SK-N-SH (cell line): ENCODE results near the gene PARD3. TPM values are rescaled to one million over a fixed set of nuclear protein-coding genes. Genes with fewer than 3 reads are reported as not detected.

Source experiments
- CTCF ChIA-PET: fragments of 300-600, 350-600 bp; formaldehyde crosslinking; extraction: SDS; loops from one replicate; lab custom pipeline; 2021; lab: Yijun Ruan, JAX
- POLR2A ChIA-PET: fragments of 350-600 bp; sonication (Branson Sonifier 250); formaldehyde crosslinking; extraction: SDS; loops from one replicate; lab custom pipeline; 2020; ENCODE audit warnings: antibody characterized with exemption, inconsistent platforms; lab: Yijun Ruan, JAX
- DNase-seq: peaks from one replicate; pipeline ENCODE4 v3.0.0; 2012
- H2AFZ ChIP-seq: fragments of 200-600 bp; sonication (generic); 2 replicates; pipeline ENCODE4 v1.8.1; 2016; ENCODE audit warnings: antibody characterized with exemption, mild to moderate bottlenecking, low read depth
- H3F3A ChIP-seq: fragments of 200-600 bp; sonication (generic); replicated peaks from 2 replicates; pipeline ENCODE3; 2016; ENCODE audit warnings: antibody characterized with exemption, mild to moderate bottlenecking; ENCODE audit not compliant: insufficient read depth
- H3K27ac ChIP-seq, 2 experiments: fragments of 200-500 bp in 1 of 2; fragments of 200-600 bp in 1 of 2; sonication (Bioruptor generic) in 1 of 2; sonication (generic), shearing (Covaris generic) in 1 of 2; 2 replicates each; pipeline versions ENCODE4 v1.5.1 to v1.6.1; 2014 to 2016; ENCODE audit warnings: low read depth in 2 of 2, inconsistent platforms in 1 of 2, low read length in 1 of 2, mild to moderate bottlenecking in 1 of 2, mixed read lengths in 1 of 2
- H3K27me3 ChIP-seq: fragments of 200-600 bp; sonication (generic), shearing (Covaris generic); 2 replicates; pipeline ENCODE4 v1.6.1; 2016; ENCODE audit warnings: mixed run types; ENCODE audit not compliant: insufficient read depth
- H3K36me3 ChIP-seq, 2 experiments: fragments of 200-500 bp in 1 of 2; fragments of 200-600 bp in 1 of 2; sonication (Bioruptor generic) in 1 of 2; sonication (generic) in 1 of 2; replicated peaks in 1 of 2; 2 replicates each; pipeline versions ENCODE3 to v1.5.1; 2014 to 2016; ENCODE audit warnings: low read length in 1 of 2, mild to moderate bottlenecking in 1 of 2; ENCODE audit not compliant: insufficient read depth in 2 of 2, control insufficient read depth in 1 of 2
- H3K4me1 ChIP-seq, 2 experiments: fragments of 200-500 bp in 1 of 2; fragments of 200-600 bp in 1 of 2; sonication (Bioruptor generic) in 1 of 2; sonication (generic), shearing (Covaris generic) in 1 of 2; 2 replicates each; pipeline versions ENCODE4 v1.5.1 to v1.6.1; 2014 to 2016; ENCODE audit warnings: low read depth in 1 of 2, low read length in 1 of 2, mixed run types in 1 of 2; ENCODE audit not compliant: insufficient read depth in 2 of 2, control insufficient read depth in 1 of 2
- H3K4me2 ChIP-seq: fragments of 200-600 bp; sonication (generic), shearing (Covaris generic); 2 replicates; pipeline ENCODE4 v1.6.1; 2017; ENCODE audit warnings: mixed run types
- H3K4me3 ChIP-seq, 2 experiments: fragments of 200-500 bp in 1 of 2; fragments of 200-600 bp in 1 of 2; sonication (Bioruptor generic) in 1 of 2; sonication (generic), shearing (Covaris generic) in 1 of 2; 2 replicates each; pipeline versions ENCODE4 v1.5.1 to v1.8.1; 2014 to 2016; ENCODE audit warnings: low read depth in 2 of 2, inconsistent platforms in 1 of 2, low read length in 1 of 2, mild to moderate bottlenecking in 1 of 2, mixed read lengths in 1 of 2, moderate library complexity in 1 of 2
- H3K79me2 ChIP-seq: fragments of 200-600 bp; sonication (generic); 2 replicates; pipeline ENCODE4 v1.8.1; 2017; ENCODE audit warnings: mild to moderate bottlenecking; ENCODE audit not compliant: insufficient read depth
- H3K9ac ChIP-seq: fragments of 200-600 bp; sonication (generic); 2 replicates; pipeline ENCODE4 v1.6.1; 2017; ENCODE audit warnings: mixed run types
- H3K9me2 ChIP-seq: fragments of 200-600 bp; sonication (generic); 2 replicates; pipeline ENCODE4 v1.6.1; 2017; ENCODE audit warnings: mixed run types
- H3K9me3 ChIP-seq: fragments of 200-600 bp; sonication (generic); 2 replicates; pipeline ENCODE4 v1.6.1; 2017; ENCODE audit warnings: mixed run types, mild to moderate bottlenecking, moderate library complexity
- H4K20me1 ChIP-seq: fragments of 200-600 bp; sonication (generic); 2 replicates; pipeline ENCODE4 v1.6.1; 2017; ENCODE audit warnings: mild to moderate bottlenecking, mixed run types; ENCODE audit not compliant: insufficient read depth
- CHD2 ChIP-seq: fragments of 150-350 bp; IDR thresholded peaks from 2 replicates; pipeline ENCODE4 v1.6.1; 2018; ENCODE audit warnings: low read length; ENCODE audit not compliant: partially characterized antibody
- ELF1 ChIP-seq: IDR thresholded peaks from 2 replicates; pipeline ENCODE4 v1.4.0; 2012
- EP300 ChIP-seq, 2 experiments: IDR thresholded peaks; 2 replicates each; pipeline versions ENCODE4 v1.4.0 to v1.6.1; 2012; ENCODE audit warnings: borderline replicate concordance in 1 of 2, low read depth in 1 of 2, low read length in 1 of 2
- EZH2phosphoT487 ChIP-seq: fragments of 200-600 bp; sonication (generic); IDR thresholded peaks from 2 replicates; pipeline ENCODE4 v1.6.1; 2017; ENCODE audit warnings: low read depth, mixed run types, mild to moderate bottlenecking, antibody characterized with exemption, moderate library complexity, borderline replicate concordance
- FOSL2 ChIP-seq: IDR thresholded peaks from 2 replicates; pipeline ENCODE4 v1.4.0; 2012; ENCODE audit warnings: low read depth, mild to moderate bottlenecking, moderate library complexity, borderline replicate concordance
- FOXM1 ChIP-seq: IDR thresholded peaks from 2 replicates; pipeline ENCODE4 v1.4.0; 2012; ENCODE audit warnings: low read depth, mild to moderate bottlenecking
- GATA2 ChIP-seq: sonication (generic); formaldehyde crosslinking; IDR thresholded peaks from 2 replicates; pipeline ENCODE4 v1.5.0; 2020; ENCODE audit warnings: mild to moderate bottlenecking, missing genetic modification reagents
- MXI1 ChIP-seq: IDR thresholded peaks from 2 replicates; pipeline ENCODE4 v1.6.1; 2012; ENCODE audit warnings: mild to moderate bottlenecking, low read depth, low read length, improper control_type of control experiment
- NFIC ChIP-seq: IDR thresholded peaks from 2 replicates; pipeline ENCODE4 v1.4.0; 2012; ENCODE audit warnings: borderline replicate concordance
- NRF1 ChIP-seq: IDR thresholded peaks from 2 replicates; pipeline ENCODE4 v1.6.1; 2012; ENCODE audit warnings: low read depth, mild to moderate bottlenecking, low read length
- POLR2AphosphoS5 ChIP-seq: IDR thresholded peaks from 2 replicates; pipeline ENCODE4 v1.6.1; 2012; ENCODE audit warnings: low read depth, low read length
- RAD21 ChIP-seq: IDR thresholded peaks from 2 replicates; pipeline ENCODE4 v1.6.1; 2012; ENCODE audit warnings: mild to moderate bottlenecking, low read length
- RCOR1 ChIP-seq: fragments of 150-350 bp; IDR thresholded peaks from 2 replicates; pipeline ENCODE4 v1.6.1; 2017; ENCODE audit warnings: antibody characterized with exemption, low read length
- RFX5 ChIP-seq: IDR thresholded peaks from 2 replicates; pipeline ENCODE4 v1.6.1; 2012; ENCODE audit warnings: mild to moderate bottlenecking, improper control_type of control experiment, low read length
- RXRA ChIP-seq: IDR thresholded peaks from 2 replicates; pipeline ENCODE4 v1.4.0; 2012; ENCODE audit warnings: low read depth, mild to moderate bottlenecking, borderline replicate concordance
- SIN3A ChIP-seq: IDR thresholded peaks from 2 replicates; pipeline ENCODE4 v1.6.1; 2012; ENCODE audit warnings: low read depth, mild to moderate bottlenecking, low read length, moderate library complexity, borderline replicate concordance
- SMC3 ChIP-seq: IDR thresholded peaks from 2 replicates; pipeline ENCODE4 v1.6.1; 2012; ENCODE audit warnings: low read depth, low read length, improper control_type of control experiment
- YY1 ChIP-seq: IDR thresholded peaks from 2 replicates; pipeline ENCODE4 v1.4.0; 2012; ENCODE audit warnings: low read depth, mild to moderate bottlenecking
- WGBS: methylation state at CpG from one replicate; pipeline ENCODE4 v1.1.6; 2017; ENCODE audit warnings: low lambda C conversion rate; 5-methylcytosine and 5-hydroxymethylcytosine counted together
- polyA plus RNA-seq, 3 experiments: library from polyadenylated mRNA; depleted of rRNA; stranded (reverse); fragments of >200 nt; gene quantifications; 2 replicates each; pipeline ENCODE4 v1.2.3, GENCODE V29; 2012
- TF ChIP-seq, protein P1 (sequence below): IDR thresholded peaks from 2 replicates; pipeline ENCODE4; 2012
- TF ChIP-seq, protein P2 (sequence below): fragments of 200-600 bp; sonication (generic); IDR thresholded peaks from 2 replicates; pipeline ENCODE4 v1.6.1; 2017; ENCODE audit warnings: antibody characterized with exemption, mild to moderate bottlenecking, moderate library complexity
- TF ChIP-seq, protein P3 (sequence below): IDR thresholded peaks from 2 replicates; pipeline ENCODE4 v1.4.0; 2012; ENCODE audit warnings: low read depth, borderline replicate concordance
- TF ChIP-seq, protein P4 (sequence below): fragments of 150-350 bp; IDR thresholded peaks from 2 replicates; pipeline ENCODE4 v1.6.1; 2016; ENCODE audit warnings: mild to moderate bottlenecking, low read depth, low read length
- TF ChIP-seq, protein P5 (sequence below): IDR thresholded peaks from 2 replicates; pipeline ENCODE4 v1.6.1; 2012; ENCODE audit warnings: mild to moderate bottlenecking, low read depth, low read length, moderate library complexity

Gene PARD3
- polyA plus RNA-seq, 1 of the 3 experiments (the other 2 are of a cell fraction) = 29.4 TPM

DNA sequence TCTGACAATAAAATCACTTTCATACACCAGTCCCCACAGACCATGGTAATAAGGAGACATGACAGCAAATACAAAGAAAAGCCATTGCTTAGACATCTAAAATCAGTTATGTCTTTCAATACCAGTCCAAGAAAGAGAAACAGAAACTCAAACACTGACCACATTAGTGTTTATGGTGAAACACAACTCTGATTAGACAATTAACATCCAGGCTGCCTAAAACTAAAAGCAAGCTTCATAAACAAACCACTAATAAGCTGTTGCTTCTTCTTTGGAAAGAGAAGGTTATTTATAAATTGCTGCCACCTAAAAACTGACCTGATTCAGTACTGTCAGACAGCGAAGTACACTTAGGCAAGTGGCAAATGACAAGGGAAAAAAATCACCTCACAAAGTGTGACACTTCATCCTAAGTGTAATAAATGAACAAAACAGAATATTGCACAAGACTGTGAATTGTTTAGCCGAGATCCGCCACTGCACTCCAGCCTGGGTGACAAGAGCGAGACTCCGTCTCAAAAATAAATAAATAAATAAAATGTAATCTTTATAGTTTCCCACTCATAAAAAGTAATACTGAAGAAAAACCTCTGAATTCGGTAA lies 277.4 kb downstream of the PARD3 start (continued):
- TF ChIP-seq, protein P1, sequence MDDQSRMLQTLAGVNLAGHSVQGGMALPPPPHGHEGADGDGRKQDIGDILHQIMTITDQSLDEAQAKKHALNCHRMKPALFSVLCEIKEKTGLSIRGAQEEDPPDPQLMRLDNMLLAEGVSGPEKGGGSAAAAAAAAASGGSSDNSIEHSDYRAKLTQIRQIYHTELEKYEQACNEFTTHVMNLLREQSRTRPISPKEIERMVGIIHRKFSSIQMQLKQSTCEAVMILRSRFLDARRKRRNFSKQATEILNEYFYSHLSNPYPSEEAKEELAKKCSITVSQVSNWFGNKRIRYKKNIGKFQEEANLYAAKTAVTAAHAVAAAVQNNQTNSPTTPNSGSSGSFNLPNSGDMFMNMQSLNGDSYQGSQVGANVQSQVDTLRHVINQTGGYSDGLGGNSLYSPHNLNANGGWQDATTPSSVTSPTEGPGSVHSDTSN = no peak
- TF ChIP-seq SMC3 = no peak
- no peak for TF ChIP-seq RCOR1
- TF ChIP-seq SIN3A = no peak
- no peak for TF ChIP-seq RAD21
- no peak for TF ChIP-seq NRF1
- no peak for TF ChIP-seq NFIC
- TF ChIP-seq MXI1 = no peak
- TF ChIP-seq EP300 (IDR thresholded peaks at IDR 0.05; ENCODE audit: borderline replicate concordance in 1 of 2, low read depth in 1 of 2, low read length in 1 of 2) = no peak
- TF ChIP-seq YY1 = no peak

DNA sequence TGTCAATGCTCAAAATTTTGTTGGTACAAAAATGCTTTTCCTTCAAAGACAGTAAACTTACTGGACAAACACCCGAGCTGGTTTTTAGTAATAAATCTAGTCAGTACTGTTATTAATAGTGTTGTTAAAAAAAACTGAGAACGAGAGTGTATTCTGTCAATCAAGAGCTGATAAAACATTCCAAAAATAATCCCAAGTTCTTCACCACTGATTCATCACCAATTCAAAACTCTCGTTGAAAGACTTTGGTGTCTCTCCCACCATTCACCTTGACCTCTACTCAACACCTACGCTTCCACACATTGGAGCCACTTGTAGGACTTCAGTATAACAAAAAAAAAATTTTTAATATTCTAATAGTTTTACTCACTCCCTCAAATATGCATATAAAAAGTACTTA lies 279.2 kb downstream of the PARD3 start:
- no peak overlapping the region for H3K9ac ChIP-seq
- H3K9me2 ChIP-seq = no peaks in the 10 kb centered on the region
- ChIA-PET POLR2A (no interaction called here), CTCF (no interaction called here)
- peaks cover 2% of the 10 kb centered on the region for H3F3A ChIP-seq
- peaks cover 18% of the 10 kb centered on the region for H3K79me2 ChIP-seq
- DNase-seq = no peak
- H2AFZ ChIP-seq = no peak overlapping the region
- no peak overlapping the region for H3K4me3 ChIP-seq
- no peak overlapping the region for H3K4me2 ChIP-seq
- no peaks in the 10 kb centered on the region for H3K9me3 ChIP-seq
- H3K27me3 ChIP-seq = no peaks in the 10 kb centered on the region
- H3K27ac ChIP-seq = no peak overlapping the region
- no peaks in the 10 kb centered on the region for H3K36me3 ChIP-seq
- WGBS = 84% methylated on average over 4 of the region's 4 CpGs
- H3K4me1 ChIP-seq = no peaks in the 10 kb centered on the region
- H4K20me1 ChIP-seq = no peaks in the 10 kb centered on the region
- TF ChIP-seq CHD2 = no peak
- no peak for TF ChIP-seq GATA2 (CRISPR knock-in tag)
- TF ChIP-seq, protein P2, sequence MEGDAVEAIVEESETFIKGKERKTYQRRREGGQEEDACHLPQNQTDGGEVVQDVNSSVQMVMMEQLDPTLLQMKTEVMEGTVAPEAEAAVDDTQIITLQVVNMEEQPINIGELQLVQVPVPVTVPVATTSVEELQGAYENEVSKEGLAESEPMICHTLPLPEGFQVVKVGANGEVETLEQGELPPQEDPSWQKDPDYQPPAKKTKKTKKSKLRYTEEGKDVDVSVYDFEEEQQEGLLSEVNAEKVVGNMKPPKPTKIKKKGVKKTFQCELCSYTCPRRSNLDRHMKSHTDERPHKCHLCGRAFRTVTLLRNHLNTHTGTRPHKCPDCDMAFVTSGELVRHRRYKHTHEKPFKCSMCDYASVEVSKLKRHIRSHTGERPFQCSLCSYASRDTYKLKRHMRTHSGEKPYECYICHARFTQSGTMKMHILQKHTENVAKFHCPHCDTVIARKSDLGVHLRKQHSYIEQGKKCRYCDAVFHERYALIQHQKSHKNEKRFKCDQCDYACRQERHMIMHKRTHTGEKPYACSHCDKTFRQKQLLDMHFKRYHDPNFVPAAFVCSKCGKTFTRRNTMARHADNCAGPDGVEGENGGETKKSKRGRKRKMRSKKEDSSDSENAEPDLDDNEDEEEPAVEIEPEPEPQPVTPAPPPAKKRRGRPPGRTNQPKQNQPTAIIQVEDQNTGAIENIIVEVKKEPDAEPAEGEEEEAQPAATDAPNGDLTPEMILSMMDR = no peak
- TF ChIP-seq, protein P3, sequence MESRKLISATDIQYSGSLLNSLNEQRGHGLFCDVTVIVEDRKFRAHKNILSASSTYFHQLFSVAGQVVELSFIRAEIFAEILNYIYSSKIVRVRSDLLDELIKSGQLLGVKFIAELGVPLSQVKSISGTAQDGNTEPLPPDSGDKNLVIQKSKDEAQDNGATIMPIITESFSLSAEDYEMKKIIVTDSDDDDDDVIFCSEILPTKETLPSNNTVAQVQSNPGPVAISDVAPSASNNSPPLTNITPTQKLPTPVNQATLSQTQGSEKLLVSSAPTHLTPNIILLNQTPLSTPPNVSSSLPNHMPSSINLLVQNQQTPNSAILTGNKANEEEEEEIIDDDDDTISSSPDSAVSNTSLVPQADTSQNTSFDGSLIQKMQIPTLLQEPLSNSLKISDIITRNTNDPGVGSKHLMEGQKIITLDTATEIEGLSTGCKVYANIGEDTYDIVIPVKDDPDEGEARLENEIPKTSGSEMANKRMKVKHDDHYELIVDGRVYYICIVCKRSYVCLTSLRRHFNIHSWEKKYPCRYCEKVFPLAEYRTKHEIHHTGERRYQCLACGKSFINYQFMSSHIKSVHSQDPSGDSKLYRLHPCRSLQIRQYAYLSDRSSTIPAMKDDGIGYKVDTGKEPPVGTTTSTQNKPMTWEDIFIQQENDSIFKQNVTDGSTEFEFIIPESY = no peak
- TF ChIP-seq, protein P4, sequence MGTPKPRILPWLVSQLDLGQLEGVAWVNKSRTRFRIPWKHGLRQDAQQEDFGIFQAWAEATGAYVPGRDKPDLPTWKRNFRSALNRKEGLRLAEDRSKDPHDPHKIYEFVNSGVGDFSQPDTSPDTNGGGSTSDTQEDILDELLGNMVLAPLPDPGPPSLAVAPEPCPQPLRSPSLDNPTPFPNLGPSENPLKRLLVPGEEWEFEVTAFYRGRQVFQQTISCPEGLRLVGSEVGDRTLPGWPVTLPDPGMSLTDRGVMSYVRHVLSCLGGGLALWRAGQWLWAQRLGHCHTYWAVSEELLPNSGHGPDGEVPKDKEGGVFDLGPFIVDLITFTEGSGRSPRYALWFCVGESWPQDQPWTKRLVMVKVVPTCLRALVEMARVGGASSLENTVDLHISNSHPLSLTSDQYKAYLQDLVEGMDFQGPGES = no peak
- no peak for TF ChIP-seq NFIC
- TF ChIP-seq EZH2phosphoT487 = no peak
- no peak for TF ChIP-seq YY1
- TF ChIP-seq RFX5 = no peak
- no peak for TF ChIP-seq ELF1
- no peak for TF ChIP-seq MXI1
- TF ChIP-seq FOXM1 = no peak
- TF ChIP-seq, protein P5, sequence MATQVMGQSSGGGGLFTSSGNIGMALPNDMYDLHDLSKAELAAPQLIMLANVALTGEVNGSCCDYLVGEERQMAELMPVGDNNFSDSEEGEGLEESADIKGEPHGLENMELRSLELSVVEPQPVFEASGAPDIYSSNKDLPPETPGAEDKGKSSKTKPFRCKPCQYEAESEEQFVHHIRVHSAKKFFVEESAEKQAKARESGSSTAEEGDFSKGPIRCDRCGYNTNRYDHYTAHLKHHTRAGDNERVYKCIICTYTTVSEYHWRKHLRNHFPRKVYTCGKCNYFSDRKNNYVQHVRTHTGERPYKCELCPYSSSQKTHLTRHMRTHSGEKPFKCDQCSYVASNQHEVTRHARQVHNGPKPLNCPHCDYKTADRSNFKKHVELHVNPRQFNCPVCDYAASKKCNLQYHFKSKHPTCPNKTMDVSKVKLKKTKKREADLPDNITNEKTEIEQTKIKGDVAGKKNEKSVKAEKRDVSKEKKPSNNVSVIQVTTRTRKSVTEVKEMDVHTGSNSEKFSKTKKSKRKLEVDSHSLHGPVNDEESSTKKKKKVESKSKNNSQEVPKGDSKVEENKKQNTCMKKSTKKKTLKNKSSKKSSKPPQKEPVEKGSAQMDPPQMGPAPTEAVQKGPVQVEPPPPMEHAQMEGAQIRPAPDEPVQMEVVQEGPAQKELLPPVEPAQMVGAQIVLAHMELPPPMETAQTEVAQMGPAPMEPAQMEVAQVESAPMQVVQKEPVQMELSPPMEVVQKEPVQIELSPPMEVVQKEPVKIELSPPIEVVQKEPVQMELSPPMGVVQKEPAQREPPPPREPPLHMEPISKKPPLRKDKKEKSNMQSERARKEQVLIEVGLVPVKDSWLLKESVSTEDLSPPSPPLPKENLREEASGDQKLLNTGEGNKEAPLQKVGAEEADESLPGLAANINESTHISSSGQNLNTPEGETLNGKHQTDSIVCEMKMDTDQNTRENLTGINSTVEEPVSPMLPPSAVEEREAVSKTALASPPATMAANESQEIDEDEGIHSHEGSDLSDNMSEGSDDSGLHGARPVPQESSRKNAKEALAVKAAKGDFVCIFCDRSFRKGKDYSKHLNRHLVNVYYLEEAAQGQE = no peak
- no peak for TF ChIP-seq POLR2AphosphoS5
- TF ChIP-seq FOSL2 = no peak
- TF ChIP-seq SIN3A = no peak
- no peak for TF ChIP-seq RXRA
